Measurements from ENCODE around the gene TUBGCP6. TPM values are rescaled to one million over a fixed set of nuclear protein-coding genes. Genes with fewer than 3 reads are reported as not detected.

Gene TUBGCP6
- total and polyA plus RNA-seq, 5 donors: 20.4 to 22.8 (median 22.6) TPM

DNA sequence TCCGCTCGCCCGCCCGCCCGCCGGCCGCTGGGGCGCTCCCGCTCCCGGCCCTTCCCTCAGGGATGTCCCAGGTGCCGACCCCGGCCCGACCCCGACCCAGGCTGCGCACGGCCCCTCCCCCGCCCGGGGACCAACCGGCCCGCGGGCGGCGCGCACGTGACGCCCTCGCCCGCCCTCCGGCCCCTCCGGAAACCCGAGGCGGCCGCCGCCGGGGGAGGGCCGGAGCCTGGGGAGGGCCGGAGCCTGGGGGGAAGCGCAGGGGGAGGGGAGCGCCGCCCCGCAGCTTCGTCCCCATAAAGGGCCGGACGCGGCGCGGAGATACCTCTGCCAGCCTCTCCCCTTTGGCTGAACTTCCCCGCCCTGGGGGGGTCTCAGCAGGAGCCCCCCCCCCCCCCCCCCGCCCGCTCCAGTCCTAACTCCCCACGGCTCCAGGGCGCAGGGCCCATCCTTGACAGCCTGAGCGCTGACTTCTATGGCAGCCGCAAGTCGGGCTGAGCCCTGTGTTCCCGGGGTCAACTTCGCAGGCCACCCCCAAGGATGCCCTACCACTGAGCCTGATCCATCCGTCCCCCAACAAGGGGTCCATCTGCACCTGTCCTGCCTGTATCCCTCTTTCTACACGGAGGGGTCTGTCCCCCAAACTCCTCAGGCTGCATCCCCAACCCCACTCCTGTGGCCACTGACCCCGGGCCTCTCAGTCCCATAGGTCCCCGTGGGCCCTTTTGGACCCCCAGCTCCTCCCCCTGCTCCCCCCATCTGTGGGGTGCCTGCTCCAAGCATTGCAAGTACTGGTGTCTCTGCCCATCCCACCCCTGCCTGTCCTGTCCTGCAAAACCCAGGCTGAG is 17.0 kb upstream of the TUBGCP6 start, which contains the start of gene MAPK12:
TSS of gene MAPK12 (minus strand) at position 69 of the 845 bp plus-strand sequence. CDS start 174 bp downstream, outside the sequence.
- WGBS: 4% methylated on average over 61 of the region's 61 CpGs
- intact Hi-C loops (cut with DNase I): loop anchor here in 1 of 4 donors (5.0 kb wide), 2 partner anchors 65 to 80 kb away; partner anchors contain the start of genes DENND6B and PPP6R2
- peak within 1 kb of the TSS; percentile 42 for H3K27ac ChIP-seq (ENCODE audit: low read length)
- peak within 1 kb of the TSS; percentile 68 for H3K4me3 ChIP-seq (ENCODE audit: low read length)
- no peaks in the 10 kb centered on the region for H3K27me3 ChIP-seq (ENCODE audit: control insufficient read depth, insufficient read depth)
- DNase-seq (peak; percentile 54 to 83 (median 78)), ATAC-seq (peak; percentile 5 to 53)
- no peaks in the 10 kb centered on the region for H3K4me1 ChIP-seq (ENCODE audit: control insufficient read depth, insufficient read depth, low read length)
- H3K9me3 ChIP-seq (ENCODE audit: control insufficient read depth, low read length): no peaks in the 10 kb centered on the region

DNA sequence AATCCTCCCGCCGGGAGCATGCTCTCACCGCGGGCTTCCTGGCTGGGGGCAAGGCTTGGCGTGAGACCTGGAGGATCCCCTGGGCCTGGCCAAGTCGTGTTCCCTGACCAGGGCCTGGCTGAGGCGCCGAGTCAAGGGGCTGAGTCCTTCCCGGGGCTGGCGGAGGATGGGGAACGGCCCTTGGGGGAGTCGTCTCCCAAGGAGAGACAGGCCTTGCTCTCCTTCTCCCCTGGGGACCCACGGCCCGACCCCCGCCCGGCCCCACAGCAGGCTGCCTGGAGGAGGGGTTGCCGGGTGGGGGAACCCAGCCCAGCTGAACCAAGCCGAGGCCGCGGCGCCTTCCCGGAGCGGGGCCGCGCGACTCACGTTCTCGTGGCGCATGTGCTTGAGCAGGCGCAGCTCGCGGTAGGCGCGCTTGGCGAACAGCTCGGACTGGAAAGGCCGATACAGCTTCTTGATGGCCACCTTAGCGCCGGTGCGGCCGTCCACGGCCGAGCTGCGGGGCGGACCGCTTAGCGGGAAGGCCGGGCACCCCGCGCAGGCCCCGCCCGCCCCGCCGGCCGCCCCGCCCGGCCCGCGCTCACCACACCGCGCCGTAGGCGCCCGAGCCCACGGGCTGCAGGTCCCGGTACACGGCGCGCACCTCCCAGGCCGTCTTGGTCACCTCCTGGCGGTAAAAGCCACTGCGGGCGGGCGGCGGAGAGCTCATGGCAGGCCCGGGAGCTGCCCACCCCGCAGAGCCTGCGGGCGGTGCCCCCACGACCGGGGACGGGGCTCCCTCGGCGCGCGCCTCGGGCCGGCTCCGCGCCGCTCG is 16.2 kb upstream of the TUBGCP6 start:
- Histone ChIP-seq H3K4me3 (ENCODE audit: low read length) (peak overlapping the region; percentile 68), H3K4me1 (ENCODE audit: control insufficient read depth, insufficient read depth, low read length) (no peaks in the 10 kb centered on the region), H3K27me3 (ENCODE audit: control insufficient read depth, insufficient read depth) (no peaks in the 10 kb centered on the region), H3K27ac (ENCODE audit: low read length) (peak overlapping the region; percentile 42), H3K9me3 (ENCODE audit: control insufficient read depth, low read length) (no peaks in the 10 kb centered on the region)
- peak; percentile 3 to 4 for ATAC-seq
- DNase-seq: peak in 2 of 3 donors; percentile 54 to 83
- under 1% methylated on average over 92 of the region's 92 CpGs for WGBS
- intact Hi-C loops (cut with DNase I): loop anchor here in 1 of 4 donors (5.0 kb wide), 2 partner anchors 66 to 81 kb away; partner anchors contain the start of genes DENND6B and PPP6R2

DNA sequence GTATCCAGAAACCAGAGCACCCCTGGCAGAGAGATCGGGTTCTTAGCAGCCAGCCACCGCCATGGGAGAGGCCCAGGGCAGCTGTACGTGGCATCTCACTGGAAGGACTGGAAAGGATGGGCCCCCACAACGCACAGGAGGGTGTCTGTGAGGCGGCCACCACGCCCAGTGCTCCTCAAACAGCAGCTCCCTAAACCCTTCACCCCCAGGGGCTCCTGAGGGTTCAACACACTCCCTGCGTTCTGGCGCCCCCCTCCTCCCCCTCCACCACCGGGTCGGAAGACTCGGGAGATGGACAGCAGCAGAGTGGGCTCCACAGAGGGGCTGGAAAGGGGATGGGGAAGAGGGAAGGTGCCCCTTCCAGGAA is 15.6 kb upstream of the TUBGCP6 start:
- no peaks in the 10 kb centered on the region for H3K4me1 ChIP-seq (ENCODE audit: control insufficient read depth, insufficient read depth, low read length)
- no peaks in the 10 kb centered on the region for H3K27me3 ChIP-seq (ENCODE audit: control insufficient read depth, insufficient read depth)

DNA sequence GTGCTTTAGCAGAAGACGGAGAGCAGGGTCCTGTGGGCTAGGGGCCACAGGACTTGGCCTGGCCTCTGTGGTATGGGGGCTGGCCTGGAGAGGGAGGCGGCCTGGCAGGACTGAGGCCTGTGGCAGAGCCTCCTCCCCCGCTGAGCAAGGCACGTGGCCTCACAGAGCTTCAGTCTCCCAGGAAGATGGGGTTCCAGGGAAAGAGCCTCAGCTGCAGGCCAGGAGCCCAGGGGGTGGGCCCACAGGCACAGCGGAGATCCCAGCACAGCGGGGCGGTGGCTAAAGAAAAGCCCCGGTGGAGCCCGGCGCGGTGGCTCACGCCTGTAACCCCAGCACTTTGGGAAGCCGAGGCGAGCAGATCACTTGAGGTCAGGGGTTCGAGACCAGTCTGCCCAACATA is 14.5 kb upstream of the TUBGCP6 start:
- 95% methylated on average over 15 of the region's 15 CpGs for WGBS
- Histone ChIP-seq H3K4me3 (ENCODE audit: low read length) (no peak overlapping the region), H3K4me1 (ENCODE audit: control insufficient read depth, insufficient read depth, low read length) (no peaks in the 10 kb centered on the region), H3K27me3 (ENCODE audit: control insufficient read depth, insufficient read depth) (no peaks in the 10 kb centered on the region), H3K9me3 (ENCODE audit: control insufficient read depth, low read length) (no peaks in the 10 kb centered on the region), H3K27ac (ENCODE audit: low read length) (no peak overlapping the region)
- ATAC-seq: no peak
- intact Hi-C loops (cut with DNase I): no loop called here
- no peak for DNase-seq

More for the DNA sequence above, 15.6 kb upstream of the TUBGCP6 start:
- intact Hi-C loops (cut with DNase I): loop anchor here in 1 of 4 donors (5.0 kb wide), 2 partner anchors 67 to 82 kb away; partner anchors contain the start of genes DENND6B and PPP6R2
- ATAC-seq (no peak), DNase-seq (no peak)
- peak overlapping the region; percentile 68 for H3K4me3 ChIP-seq (ENCODE audit: low read length)
- no peak overlapping the region for H3K27ac ChIP-seq (ENCODE audit: low read length)
- WGBS: 37% methylated on average over 11 of the region's 11 CpGs
- H3K9me3 ChIP-seq (ENCODE audit: control insufficient read depth, low read length): no peaks in the 10 kb centered on the region

DNA sequence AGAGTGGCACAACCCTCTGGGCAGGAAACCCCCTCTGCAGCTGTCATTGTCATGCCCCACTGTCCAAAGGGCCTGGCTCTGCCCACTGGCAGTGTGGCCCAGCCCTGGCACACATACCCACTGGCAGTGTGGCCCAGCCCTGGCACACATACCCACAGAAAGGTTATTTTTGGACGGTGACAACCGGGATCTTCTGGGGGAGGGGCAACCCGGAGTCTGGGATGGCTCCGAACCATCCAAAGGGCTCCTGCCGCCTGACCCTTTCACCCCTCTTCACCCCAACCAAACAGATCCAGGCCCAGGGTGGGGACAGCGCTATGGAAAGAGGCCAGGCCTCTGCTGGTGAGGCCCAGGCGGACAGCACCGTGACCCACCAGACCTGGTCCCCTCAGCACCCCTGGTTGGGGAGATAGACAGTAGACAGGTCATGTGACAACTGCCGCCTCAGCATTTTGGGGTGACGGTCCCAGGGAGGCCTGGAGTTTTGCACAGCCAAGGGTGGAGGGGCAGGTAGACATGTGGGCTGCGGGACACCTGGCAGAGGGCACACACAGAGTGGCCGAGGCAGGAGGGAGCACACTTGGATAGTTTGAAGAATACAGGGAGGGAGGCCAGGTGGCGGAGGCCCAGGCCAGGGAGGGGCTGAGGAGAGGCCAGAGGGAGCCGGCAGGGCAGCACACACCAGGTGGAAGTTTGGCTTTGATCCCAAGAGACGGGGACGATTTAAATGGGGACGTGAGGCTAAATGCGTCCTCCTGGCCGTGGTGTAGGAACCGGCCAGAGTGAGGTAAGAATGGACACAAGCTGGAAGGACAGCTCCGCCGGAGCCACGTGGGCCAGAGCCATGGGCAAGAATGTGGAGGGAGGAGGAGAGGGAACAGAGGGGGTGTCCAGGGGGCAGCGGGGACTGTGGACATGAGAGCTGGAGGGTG is 13.8 kb upstream of the TUBGCP6 start:
- Histone ChIP-seq H3K27ac (ENCODE audit: low read length) (no peak overlapping the region), H3K4me1 (ENCODE audit: control insufficient read depth, insufficient read depth, low read length) (no peaks in the 10 kb centered on the region), H3K27me3 (ENCODE audit: control insufficient read depth, insufficient read depth) (no peaks in the 10 kb centered on the region), H3K9me3 (ENCODE audit: control insufficient read depth, low read length) (no peaks in the 10 kb centered on the region), H3K4me3 (ENCODE audit: low read length) (no peak overlapping the region)
- intact Hi-C loops (cut with DNase I): no loop called here
- ATAC-seq: peak; percentile 25 to 54
- WGBS: 71% methylated on average over 24 of the region's 24 CpGs
- DNase-seq: peak in 1 of 3 donors; percentile 75

DNA sequence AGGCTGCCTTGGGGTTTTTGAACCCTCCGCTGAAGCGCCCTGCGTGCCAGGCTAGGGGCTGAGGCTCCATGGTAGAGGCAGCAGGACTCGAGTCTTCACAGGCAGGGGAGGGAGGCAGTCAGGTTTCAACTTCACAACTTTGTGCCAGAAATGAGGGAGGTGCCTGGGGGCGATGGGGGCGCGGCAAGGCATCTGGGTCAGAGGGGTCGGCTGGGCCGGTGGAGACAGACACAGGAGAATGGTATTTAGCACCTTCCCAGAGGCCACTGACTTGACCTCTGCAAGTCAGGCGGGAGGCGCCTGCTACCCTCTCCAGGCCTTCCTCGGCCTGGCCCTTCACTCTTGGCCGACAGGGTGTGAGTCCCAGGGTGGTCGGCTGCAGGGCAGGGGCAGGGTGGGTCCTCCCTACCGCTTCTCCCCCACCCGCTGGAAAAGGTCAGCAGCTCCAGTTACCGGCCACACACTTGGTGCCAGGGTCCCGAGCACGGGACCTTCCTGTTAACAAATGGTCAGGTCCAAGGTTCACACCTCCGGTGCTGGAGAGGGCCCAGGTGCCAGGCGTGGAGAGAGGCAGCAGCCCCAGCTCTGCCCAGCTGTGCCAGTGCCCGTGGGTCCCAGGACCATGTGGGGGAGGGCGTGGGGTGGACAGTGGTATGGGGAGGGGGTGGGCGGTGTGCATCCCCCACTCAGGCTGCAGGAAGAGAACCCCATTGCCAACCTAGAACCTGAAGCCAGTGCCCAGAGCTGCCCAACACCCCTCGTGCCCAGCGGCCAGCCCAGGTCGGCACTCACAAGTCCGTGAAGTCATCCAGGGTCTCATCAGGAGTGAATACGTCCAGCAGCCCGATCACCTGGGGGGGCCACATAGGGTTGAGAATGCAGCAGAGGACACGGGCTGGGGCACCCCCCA is 12.9 kb upstream of the TUBGCP6 start:
- intact Hi-C loops (cut with DNase I): no loop called here
- no peak overlapping the region for H3K4me3 ChIP-seq (ENCODE audit: low read length)

DNA sequence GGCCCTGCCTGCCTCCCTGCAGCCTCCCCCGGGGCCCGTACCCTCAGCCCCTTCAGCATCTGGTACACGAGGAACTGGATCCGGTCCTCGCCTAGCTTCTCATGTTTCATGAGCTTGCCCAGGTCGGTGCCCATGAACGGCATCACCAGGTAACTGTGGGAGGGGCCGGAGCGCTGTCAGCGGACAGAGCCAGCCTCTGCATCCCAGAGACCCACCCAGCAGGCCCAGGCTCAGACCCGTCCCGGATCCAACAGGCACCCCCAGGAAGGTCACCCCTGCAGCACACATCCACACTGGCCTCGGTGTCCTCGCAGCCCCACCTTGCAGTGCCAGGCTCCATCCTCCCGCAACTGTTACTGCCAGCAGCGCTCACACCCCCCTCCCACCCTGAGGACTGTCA is 12.2 kb upstream of the TUBGCP6 start:
- Histone ChIP-seq H3K27ac (ENCODE audit: low read length) (no peak overlapping the region), H3K4me1 (ENCODE audit: control insufficient read depth, insufficient read depth, low read length) (no peaks in the 10 kb centered on the region), H3K4me3 (ENCODE audit: low read length) (no peak overlapping the region), H3K27me3 (ENCODE audit: control insufficient read depth, insufficient read depth) (no peaks in the 10 kb centered on the region), H3K9me3 (ENCODE audit: control insufficient read depth, low read length) (no peaks in the 10 kb centered on the region)
- intact Hi-C loops (cut with DNase I): no loop called here
- DNase-seq (no peak), ATAC-seq (no peak)
- 79% methylated on average over 16 of the region's 16 CpGs for WGBS

More for the DNA sequence above, 12.9 kb upstream of the TUBGCP6 start:
- Histone ChIP-seq H3K4me1 (ENCODE audit: control insufficient read depth, insufficient read depth, low read length) (no peaks in the 10 kb centered on the region), H3K27me3 (ENCODE audit: control insufficient read depth, insufficient read depth) (no peaks in the 10 kb centered on the region), H3K27ac (ENCODE audit: low read length) (no peak overlapping the region), H3K9me3 (ENCODE audit: control insufficient read depth, low read length) (no peaks in the 10 kb centered on the region)
- peak in 1 of 2 donors; percentile 2 for ATAC-seq
- 67% methylated on average over 31 of the region's 31 CpGs for WGBS
- DNase-seq: no peak

DNA sequence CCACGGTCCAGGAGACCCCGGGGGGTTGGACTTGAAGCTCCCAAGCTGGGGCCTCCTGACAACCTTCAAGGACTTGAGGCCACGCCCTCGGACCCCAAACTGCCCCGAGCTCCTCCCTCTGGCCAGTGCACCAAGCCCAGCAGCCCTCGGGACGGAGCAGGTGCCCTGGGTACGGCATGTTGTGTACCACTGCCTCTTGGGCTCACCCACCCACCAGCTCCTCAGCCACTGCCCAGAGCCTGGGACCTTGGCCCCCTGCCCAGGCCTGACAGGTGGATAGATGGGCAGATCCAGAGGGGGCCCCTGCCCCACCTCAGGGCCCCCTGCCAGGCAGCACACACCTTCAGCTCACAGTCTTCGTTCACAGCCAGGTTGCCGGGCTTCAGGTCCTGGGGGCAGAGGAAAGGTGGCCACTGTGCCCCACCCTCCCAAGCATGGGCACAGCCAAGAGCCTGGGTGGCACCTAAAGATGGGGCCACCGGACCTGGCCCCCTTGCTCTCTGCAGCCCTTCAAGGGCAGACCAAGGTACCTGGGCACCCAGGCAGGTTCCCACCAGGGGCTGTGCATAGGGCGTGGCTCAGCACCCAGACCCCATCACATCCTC is 11.5 kb upstream of the TUBGCP6 start:
- 90% methylated on average over 12 of the region's 12 CpGs for WGBS
- Histone ChIP-seq H3K4me1 (ENCODE audit: control insufficient read depth, insufficient read depth, low read length) (no peaks in the 10 kb centered on the region), H3K9me3 (ENCODE audit: control insufficient read depth, low read length) (no peaks in the 10 kb centered on the region), H3K27ac (ENCODE audit: low read length) (no peak overlapping the region), H3K27me3 (ENCODE audit: control insufficient read depth, insufficient read depth) (no peaks in the 10 kb centered on the region), H3K4me3 (ENCODE audit: low read length) (no peak overlapping the region)
- intact Hi-C loops (cut with DNase I): no loop called here
- no peak for ATAC-seq
- no peak for DNase-seq

DNA sequence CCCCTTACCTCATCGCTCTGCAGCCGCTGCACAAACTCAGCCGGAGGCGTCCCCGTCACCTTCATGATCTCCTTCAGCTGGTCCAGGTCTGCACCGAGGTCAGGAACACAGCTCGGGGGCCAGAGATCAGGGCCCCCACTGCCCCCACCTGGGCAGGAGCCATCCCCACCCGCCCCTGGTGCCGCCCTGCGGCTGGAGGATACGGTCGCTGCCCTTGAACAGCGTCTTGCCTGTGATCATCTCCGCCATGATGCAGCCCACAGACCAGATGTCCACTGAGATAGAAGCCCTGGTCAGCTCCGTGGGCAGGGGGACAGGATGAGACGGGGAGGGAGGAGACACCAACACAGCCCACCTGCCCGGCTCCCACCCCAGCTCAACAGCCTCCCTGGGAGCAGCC is 10.8 kb upstream of the TUBGCP6 start:
- H3K9me3 ChIP-seq (ENCODE audit: control insufficient read depth, low read length): no peaks in the 10 kb centered on the region
- no peak overlapping the region for H3K4me3 ChIP-seq (ENCODE audit: low read length)
- H3K27ac ChIP-seq (ENCODE audit: low read length): no peak overlapping the region
- DNase-seq: no peak
- intact Hi-C loops (cut with DNase I): no loop called here
- 89% methylated on average over 17 of the region's 17 CpGs for WGBS
- no peaks in the 10 kb centered on the region for H3K4me1 ChIP-seq (ENCODE audit: control insufficient read depth, insufficient read depth, low read length)
- H3K27me3 ChIP-seq (ENCODE audit: control insufficient read depth, insufficient read depth): no peaks in the 10 kb centered on the region
- no peak for ATAC-seq

All from right cardiac atrium (tissue), 5 donors.